HCT116 (cell line): Measurements from ENCODE around the gene VASH1. TPM values are rescaled to one million over a fixed set of nuclear protein-coding genes. Genes with fewer than 3 reads are reported as not detected.

Experiments used
- ATAC-seq: fragments of 200-7000 bp; cut with Tn5 transposase; 2 replicates; pipeline ENCODE4 v1.9.1; 2020; ENCODE audit warnings: mild to moderate bottlenecking, moderate library complexity
- BruUV-seq: library from RNA; stranded (reverse); fragments of 400-500 nt; replicated peaks from 2 replicates; lab custom pipeline; 2021; lab: Mats Ljungman, UMichigan
- CTCF ChIA-PET: fragments of 300-600 bp; sonication (Branson Sonifier 250); formaldehyde crosslinking; loops from one replicate; lab custom pipeline; 2021; ENCODE audit warnings: antibody characterized with exemption; lab: Charles Lee
- POLR2A ChIA-PET: fragments of 300-600, 350-600 bp; sonication (Branson Sonifier 250); formaldehyde crosslinking; loops from one replicate; lab custom pipeline; 2021; ENCODE audit warnings: antibody characterized with exemption; lab: Charles Lee
- RAD21 ChIA-PET, 2 experiments: fragments of 300-600 bp; sonication (Branson Sonifier 250); formaldehyde crosslinking; loops; one replicate each; lab custom pipeline; 2023; ENCODE audit warnings: low total read pairs in 2 of 2; ENCODE audit not compliant: uncharacterized antibody in 2 of 2, unreplicated experiment in 2 of 2, low non-redundant PET in 1 of 2; lab: Charles Lee
- DNase-seq: peaks from one replicate; pipeline ENCODE4 v3.0.0-alpha.2; 2010; ENCODE audit warnings: low read depth, low spot score
- H2AFZ ChIP-seq: fragments of 200-600 bp; shearing (Covaris generic), sonication (generic); 2 replicates; pipeline ENCODE4 v1.6.1; 2017; ENCODE audit warnings: low read depth, mixed run types, mixed read lengths, antibody characterized with exemption, low read length; ENCODE audit not compliant: poor library complexity, severe bottlenecking
- H3K27ac ChIP-seq: 2 replicates; pipeline ENCODE4 v1.5.1; 2012; ENCODE audit warnings: low read depth, low read length
- H3K27me3 ChIP-seq: fragments of 200-600 bp; sonication (generic); 2 replicates; pipeline ENCODE4 v1.6.1; 2016; ENCODE audit warnings: mixed run types, low read length, mixed read lengths; ENCODE audit not compliant: insufficient read depth
- H3K36me3 ChIP-seq, 2 experiments: fragments of 200-500 bp in 1 of 2; fragments of 200-600 bp in 1 of 2; sonication (Bioruptor generic) in 1 of 2; sonication (generic) in 1 of 2; 2 replicates each; pipeline versions ENCODE4 v1.5.1 to v1.6.1; 2014 to 2016; ENCODE audit warnings: low read length in 2 of 2, inconsistent platforms in 1 of 2, mixed read lengths in 1 of 2, mixed run types in 1 of 2; ENCODE audit not compliant: insufficient read depth in 2 of 2, control insufficient read depth in 1 of 2
- H3K4me1 ChIP-seq, 2 experiments: fragments of 200-600 bp in 1 of 2; sonication (generic) in 1 of 2; 2 replicates each; pipeline versions ENCODE4 v1.5.1 to v1.6.1; 2012 to 2017; ENCODE audit warnings: low read length in 2 of 2, inconsistent platforms in 1 of 2, mild to moderate bottlenecking in 1 of 2, mixed read lengths in 1 of 2, mixed run types in 1 of 2, moderate library complexity in 1 of 2; ENCODE audit not compliant: insufficient read depth in 2 of 2, control insufficient read depth in 1 of 2
- H3K4me2 ChIP-seq: fragments of 200-600 bp; sonication (generic); 2 replicates; pipeline ENCODE4 v1.6.1; 2017; ENCODE audit warnings: mixed run types, low read length, mixed read lengths
- H3K4me3 ChIP-seq, 2 experiments: fragments of 200-600 bp in 1 of 2; sonication (generic) in 1 of 2; replicated peaks in 1 of 2; 2 replicates each; pipeline ENCODE4 v1.5.1; 2011 to 2016; ENCODE audit warnings: low read length in 2 of 2, control low read depth in 1 of 2, low read depth in 1 of 2, mild to moderate bottlenecking in 1 of 2, mixed read lengths in 1 of 2, mixed run types in 1 of 2
- H3K79me2 ChIP-seq: fragments of 200-600 bp; sonication (generic); 2 replicates; pipeline ENCODE4 v1.6.1; 2017; ENCODE audit warnings: mild to moderate bottlenecking, mixed run types, low read length, moderate library complexity, mixed read lengths; ENCODE audit not compliant: insufficient read depth
- H3K9ac ChIP-seq: fragments of 200-600 bp; sonication (generic); 2 replicates; pipeline ENCODE4 v1.6.1; 2016; ENCODE audit warnings: low read length, mixed read lengths
- H3K9me2 ChIP-seq: fragments of 200-600 bp; sonication (generic), shearing (Covaris generic); 2 replicates; pipeline ENCODE4 v1.6.1; 2017; ENCODE audit warnings: mixed run types, mild to moderate bottlenecking, moderate library complexity; ENCODE audit not compliant: insufficient read depth
- H3K9me3 ChIP-seq, 2 experiments: fragments of 200-500 bp in 1 of 2; fragments of 200-600 bp in 1 of 2; sonication (Bioruptor generic) in 1 of 2; sonication (generic) in 1 of 2; 2 replicates each; pipeline ENCODE4 v1.6.1; 2014 to 2017; ENCODE audit warnings: low read length in 2 of 2, mixed read lengths in 2 of 2, inconsistent platforms in 1 of 2, low read depth in 1 of 2, mild to moderate bottlenecking in 1 of 2, mixed run types in 1 of 2, moderate library complexity in 1 of 2; ENCODE audit not compliant: control insufficient read depth in 1 of 2, insufficient read depth in 1 of 2
- H4K20me1 ChIP-seq: fragments of 200-600 bp; sonication (generic), shearing (Covaris generic); 2 replicates; pipeline ENCODE4 v1.6.1; 2017; ENCODE audit warnings: mixed run types, mild to moderate bottlenecking, moderate library complexity; ENCODE audit not compliant: insufficient read depth
- CBX3 ChIP-seq: IDR thresholded peaks from 2 replicates; pipeline ENCODE4 v1.6.1; 2012; ENCODE audit warnings: low read depth
- CEBPB ChIP-seq: IDR thresholded peaks from 2 replicates; pipeline ENCODE4 v1.6.1; 2012; ENCODE audit warnings: low read depth
- CTCF ChIP-seq, 3 experiments: fragments of 200-600 bp in 1 of 3; sonication (generic) in 1 of 3; IDR thresholded peaks in 2 of 3; conservative IDR thresholded peaks in 1 of 3; 2 replicates each; pipeline ENCODE4 v1.5.1; 2012 to 2017; ENCODE audit warnings: low read depth in 2 of 3, low read length in 2 of 3, antibody characterized with exemption in 1 of 3, borderline replicate concordance in 1 of 3, control low read depth in 1 of 3, mild to moderate bottlenecking in 1 of 3, mixed read lengths in 1 of 3, mixed run types in 1 of 3, moderate library complexity in 1 of 3; ENCODE audit not compliant: insufficient read depth in 1 of 3
- EGR1 ChIP-seq: IDR thresholded peaks from 2 replicates; pipeline ENCODE4 v1.6.1; 2012; ENCODE audit warnings: low read depth
- EZH2 ChIP-seq: fragments of 200-600 bp; sonication (generic); IDR thresholded peaks from 2 replicates; pipeline ENCODE4 v1.6.1; 2017; ENCODE audit warnings: antibody characterized with exemption, mixed run types
- EZH2phosphoT487 ChIP-seq: fragments of 200-600 bp; IDR thresholded peaks from 2 replicates; pipeline ENCODE4 v1.6.1; 2018; ENCODE audit warnings: antibody characterized with exemption, borderline replicate concordance
- FOSL1 ChIP-seq: IDR thresholded peaks from 2 replicates; pipeline ENCODE4 v1.6.1; 2012; ENCODE audit warnings: low read depth
- JUND ChIP-seq: IDR thresholded peaks from 2 replicates; pipeline ENCODE4 v1.6.1; 2012
- MAX ChIP-seq: IDR thresholded peaks from 2 replicates; pipeline ENCODE4 v1.6.1; 2012
- POLR2AphosphoS5 ChIP-seq: IDR thresholded peaks from 2 replicates; pipeline ENCODE4 v1.6.1; 2011; ENCODE audit warnings: mild to moderate bottlenecking, low read depth, low read length, moderate library complexity
- RAD21 ChIP-seq: IDR thresholded peaks from 2 replicates; pipeline ENCODE4 v1.6.1; 2012; ENCODE audit warnings: low read depth, mild to moderate bottlenecking
- REST ChIP-seq: IDR thresholded peaks from 2 replicates; pipeline ENCODE4 v1.6.1; 2012; ENCODE audit warnings: low read depth
- SIN3A ChIP-seq: IDR thresholded peaks from 2 replicates; pipeline ENCODE4 v1.6.1; 2012; ENCODE audit warnings: low read depth
- SP1 ChIP-seq: IDR thresholded peaks from 2 replicates; pipeline ENCODE4 v1.6.1; 2012; ENCODE audit warnings: low read depth
- SRF ChIP-seq: IDR thresholded peaks from 2 replicates; pipeline ENCODE4 v1.6.1; 2012; ENCODE audit warnings: low read depth
- YY1 ChIP-seq: IDR thresholded peaks from 2 replicates; pipeline ENCODE4 v1.6.1; 2011; ENCODE audit warnings: low read length, low read depth, moderate library complexity, mild to moderate bottlenecking; ENCODE audit not compliant: insufficient replicate concordance; ENCODE audit errors: extremely low read depth
- ZBTB33 ChIP-seq: IDR thresholded peaks from 2 replicates; pipeline ENCODE4 v1.6.1; 2011; ENCODE audit warnings: mild to moderate bottlenecking, low read length, moderate library complexity; ENCODE audit not compliant: insufficient replicate concordance; ENCODE audit errors: extremely low read depth
- ZFX ChIP-seq: fragments of 450-650 bp; IDR thresholded peaks from 2 replicates; pipeline ENCODE4 v1.6.1; 2017
- ZNF274 ChIP-seq: fragments of 200-500 bp; sonication (Bioruptor generic); IDR thresholded peaks from 2 replicates; pipeline ENCODE4 v1.6.1; 2014; ENCODE audit warnings: mild to moderate bottlenecking, low read depth, low read length, inconsistent platforms
- intact Hi-C: fragments of 100-400 bp; cut with micrococcal nuclease; formaldehyde crosslinking; loops from 2 replicates; pipeline ENCODE4 v1.10.0; 2022
- total RNA-seq: library from RNA; stranded (reverse); gene quantifications from one replicate; pipeline ENCODE4 v1.2.1, GENCODE V29; 2021; ENCODE audit not compliant: unreplicated experiment

The VASH1 gene
- total RNA-seq, 1 experiment from 2014 or later, result 13.3 TPM

- RAD21 ChIA-PET, result no interaction called here
- no peaks in the 10 kb centered on the region for H3K27me3 ChIP-seq
- peak within 1 kb of the TSS; percentile 74 to 82 for H3K4me3 ChIP-seq
- peak; percentile 82 for DNase-seq
- no peaks in the 10 kb centered on the region for H3K9me3 ChIP-seq
- H3K4me2 ChIP-seq, result peak within 1 kb of the TSS; percentile 93
- H3K27ac ChIP-seq, result peak within 1 kb of the TSS; percentile 75
- H3K9ac ChIP-seq, result peak within 1 kb of the TSS; percentile 88
- no TSS peak for BruUV-seq
- peak within 1 kb of the TSS; percentile 83 for H2AFZ ChIP-seq
- ATAC-seq, result peak; percentile 91
- CTCF ChIA-PET, result interaction anchor here (1.7 kb wide), 1 partner anchor 28 kb away, joined by 7 read pairs; no protein-coding TSS in a partner anchor
- H4K20me1 ChIP-seq, result no peaks in the 10 kb centered on the region
- POLR2A ChIA-PET, result interaction anchor here (1.4 kb wide), 1 partner anchor 27 kb away, joined by 5 read pairs; no protein-coding TSS in a partner anchor
- H3K4me1 ChIP-seq, result peaks cover 9 to 20% of the 10 kb centered on the region in 2 experiments
- peaks cover 5 to 13% of the 10 kb centered on the region in 2 experiments; a peak in 2 of 4 replicates for H3K36me3 ChIP-seq
- no peaks in the 10 kb centered on the region for H3K9me2 ChIP-seq
- intact Hi-C loops, result no loop called here
- H3K79me2 ChIP-seq, result peaks cover 21% of the 10 kb centered on the region
- TF ChIP-seq SIN3A (peak; percentile 91), REST (no peak), POLR2AphosphoS5 (peak; percentile 94), ZNF274 (no peak), CTCF (IDR thresholded peaks at IDR 0.05 in 2 of 3, conservative IDR thresholded peaks at IDR 0.05 in 1 of 3; ENCODE audit: borderline replicate concordance in 1 of 3, insufficient read depth in 1 of 3, low read depth in 2 of 3, low read length in 2 of 3) (no peak), FOSL1 (no peak), SP1 (peak; percentile 87), CBX3 (peak; percentile 91), EZH2 (no peak), MAX (peak; percentile 99), JUND (no peak), EZH2phosphoT487 (no peak), ZFX (peak; percentile 93), ZBTB33 (peak; percentile 31), EGR1 (peak; percentile 97), RAD21 (no peak), SRF (no peak; the same call in 1 of the 2 replicates), YY1 (peak; percentile 79), CEBPB (no peak)
These were observed 51.4 kb downstream of the VASH1 start, which contains the start of gene ANGEL1 for GRCh38 chr14:76812422-76813383. Gene ANGEL1 (minus strand): TSS chr14:76812882. CDS start chr14:76812827, 55 bp downstream.
